Activated naive CD8-positive, alpha-beta T cell (primary cell): ENCODE results near the gene PARD3B.

Experiments used
- H3K27ac Mint-ChIP-seq: one replicate; pipeline ENCODE4 v1.8.0; 2021; ENCODE audit warnings: mixed read lengths
- H3K27me3 Mint-ChIP-seq: one replicate; pipeline ENCODE4 v1.8.0; 2021; ENCODE audit warnings: mixed read lengths
- H3K36me3 Mint-ChIP-seq: one replicate; pipeline ENCODE4 v1.8.0; 2021; ENCODE audit warnings: mixed read lengths
- H3K4me1 Mint-ChIP-seq: one replicate; pipeline ENCODE4 v1.8.0; 2021; ENCODE audit warnings: low read depth, mixed read lengths
- H3K4me3 Mint-ChIP-seq: one replicate; pipeline ENCODE4 v1.8.0; 2021; ENCODE audit warnings: mild to moderate bottlenecking, mixed read lengths
- H3K9me3 Mint-ChIP-seq: one replicate; pipeline ENCODE4 v1.8.0; 2021; ENCODE audit warnings: low read depth, mixed read lengths

PARD3B gene

GRCh38 chr2:204590063-204590462 lies 44.8 kb downstream of the PARD3B start:
- Mint-ChIP-seq H3K36me3 (no peaks in the 10 kb centered on the region), H3K27ac (no peak overlapping the region), H3K4me1 (no peaks in the 10 kb centered on the region), H3K4me3 (no peak overlapping the region), H3K27me3 (peaks cover 2% of the 10 kb centered on the region), H3K9me3 (peaks cover 10% of the 10 kb centered on the region)

GRCh38 chr2:204591225-204591624 lies 46.0 kb downstream of the PARD3B start:
- peaks cover 2% of the 10 kb centered on the region for H3K27me3 Mint-ChIP-seq
- peaks cover 10% of the 10 kb centered on the region for H3K9me3 Mint-ChIP-seq
- no peaks in the 10 kb centered on the region for H3K4me1 Mint-ChIP-seq
- no peak overlapping the region for H3K27ac Mint-ChIP-seq
- no peaks in the 10 kb centered on the region for H3K36me3 Mint-ChIP-seq
- H3K4me3 Mint-ChIP-seq: no peak overlapping the region

GRCh38 chr2:204604061-204604460 lies 58.8 kb downstream of the PARD3B start:
- H3K9me3 Mint-ChIP-seq: peaks cover 13% of the 10 kb centered on the region
- no peak overlapping the region for H3K27ac Mint-ChIP-seq
- H3K27me3 Mint-ChIP-seq: peaks cover 19% of the 10 kb centered on the region
- no peaks in the 10 kb centered on the region for H3K4me1 Mint-ChIP-seq
- H3K36me3 Mint-ChIP-seq: no peaks in the 10 kb centered on the region
- no peak overlapping the region for H3K4me3 Mint-ChIP-seq

- H3K9me3 Mint-ChIP-seq: no peaks in the 10 kb centered on the region
- H3K36me3 Mint-ChIP-seq: no peaks in the 10 kb centered on the region
- H3K4me1 Mint-ChIP-seq: no peaks in the 10 kb centered on the region
- no peak overlapping the region for H3K27ac Mint-ChIP-seq
- H3K27me3 Mint-ChIP-seq: peaks cover 8% of the 10 kb centered on the region
- no peak overlapping the region for H3K4me3 Mint-ChIP-seq
Measured at GRCh38 chr2:204608237-204608939, 63.1 kb downstream of the PARD3B start.

GRCh38 chr2:204611017-204611631 lies 65.8 kb downstream of the PARD3B start:
- no peak overlapping the region for H3K27ac Mint-ChIP-seq
- no peaks in the 10 kb centered on the region for H3K36me3 Mint-ChIP-seq
- H3K9me3 Mint-ChIP-seq: no peaks in the 10 kb centered on the region
- H3K27me3 Mint-ChIP-seq: peaks cover 7% of the 10 kb centered on the region
- H3K4me3 Mint-ChIP-seq: no peak overlapping the region
- no peaks in the 10 kb centered on the region for H3K4me1 Mint-ChIP-seq

GRCh38 chr2:204611764-204612163 lies 66.5 kb downstream of the PARD3B start:
- Mint-ChIP-seq H3K27ac (no peak overlapping the region), H3K9me3 (no peaks in the 10 kb centered on the region), H3K4me1 (no peaks in the 10 kb centered on the region), H3K36me3 (no peaks in the 10 kb centered on the region), H3K27me3 (peaks cover 7% of the 10 kb centered on the region), H3K4me3 (no peak overlapping the region)

GRCh38 chr2:204613635-204614034 lies 68.4 kb downstream of the PARD3B start:
- H3K27ac Mint-ChIP-seq: no peak overlapping the region
- H3K9me3 Mint-ChIP-seq: no peaks in the 10 kb centered on the region
- H3K27me3 Mint-ChIP-seq: peaks cover 4% of the 10 kb centered on the region
- no peaks in the 10 kb centered on the region for H3K4me1 Mint-ChIP-seq
- no peak overlapping the region for H3K4me3 Mint-ChIP-seq
- H3K36me3 Mint-ChIP-seq: no peaks in the 10 kb centered on the region

- no peaks in the 10 kb centered on the region for H3K4me1 Mint-ChIP-seq
- no peak overlapping the region for H3K27ac Mint-ChIP-seq
- H3K27me3 Mint-ChIP-seq: peaks cover 3% of the 10 kb centered on the region
- H3K36me3 Mint-ChIP-seq: no peaks in the 10 kb centered on the region
- no peaks in the 10 kb centered on the region for H3K9me3 Mint-ChIP-seq
- H3K4me3 Mint-ChIP-seq: no peak overlapping the region
Measured at GRCh38 chr2:204615456-204615855, 70.2 kb downstream of the PARD3B start.

GRCh38 chr2:204625135-204625534 lies 79.9 kb downstream of the PARD3B start:
- no peaks in the 10 kb centered on the region for H3K4me1 Mint-ChIP-seq
- no peak overlapping the region for H3K4me3 Mint-ChIP-seq
- H3K9me3 Mint-ChIP-seq: no peaks in the 10 kb centered on the region
- no peaks in the 10 kb centered on the region for H3K36me3 Mint-ChIP-seq
- no peak overlapping the region for H3K27ac Mint-ChIP-seq
- peaks cover 3% of the 10 kb centered on the region for H3K27me3 Mint-ChIP-seq

GRCh38 chr2:204628926-204629712 lies 83.8 kb downstream of the PARD3B start:
- H3K36me3 Mint-ChIP-seq: peaks cover 4% of the 10 kb centered on the region
- H3K27ac Mint-ChIP-seq: no peak overlapping the region
- H3K27me3 Mint-ChIP-seq: peaks cover 6% of the 10 kb centered on the region

GRCh38 chr2:204632410-204632809 lies 87.1 kb downstream of the PARD3B start:
- H3K27me3 Mint-ChIP-seq: peaks cover 4% of the 10 kb centered on the region
- peaks cover 4% of the 10 kb centered on the region for H3K36me3 Mint-ChIP-seq
- no peak overlapping the region for H3K4me3 Mint-ChIP-seq
- H3K4me1 Mint-ChIP-seq: no peaks in the 10 kb centered on the region
- no peak overlapping the region for H3K27ac Mint-ChIP-seq
- no peaks in the 10 kb centered on the region for H3K9me3 Mint-ChIP-seq

More at GRCh38 chr2:204628926-204629712, 83.8 kb downstream of the PARD3B start:
- H3K9me3 Mint-ChIP-seq: no peaks in the 10 kb centered on the region
- H3K4me3 Mint-ChIP-seq: no peak overlapping the region
- no peaks in the 10 kb centered on the region for H3K4me1 Mint-ChIP-seq

- Mint-ChIP-seq H3K4me1 (no peaks in the 10 kb centered on the region), H3K27me3 (peaks cover 4% of the 10 kb centered on the region), H3K27ac (no peak overlapping the region), H3K36me3 (peaks cover 4% of the 10 kb centered on the region), H3K9me3 (no peaks in the 10 kb centered on the region), H3K4me3 (no peak overlapping the region)
Measured at GRCh38 chr2:204634564-204634963, 89.3 kb downstream of the PARD3B start.

GRCh38 chr2:204635478-204635877 lies 90.2 kb downstream of the PARD3B start:
- H3K4me3 Mint-ChIP-seq: no peak overlapping the region
- peaks cover 4% of the 10 kb centered on the region for H3K36me3 Mint-ChIP-seq
- peaks cover 4% of the 10 kb centered on the region for H3K27me3 Mint-ChIP-seq
- no peaks in the 10 kb centered on the region for H3K4me1 Mint-ChIP-seq
- H3K27ac Mint-ChIP-seq: no peak overlapping the region
- no peaks in the 10 kb centered on the region for H3K9me3 Mint-ChIP-seq

- peaks cover 3% of the 10 kb centered on the region for H3K27me3 Mint-ChIP-seq
- H3K9me3 Mint-ChIP-seq: no peaks in the 10 kb centered on the region
- H3K27ac Mint-ChIP-seq: no peak overlapping the region
- H3K4me1 Mint-ChIP-seq: no peaks in the 10 kb centered on the region
- H3K4me3 Mint-ChIP-seq: no peak overlapping the region
- H3K36me3 Mint-ChIP-seq: peaks cover 4% of the 10 kb centered on the region
Measured at GRCh38 chr2:204638471-204639194, 93.4 kb downstream of the PARD3B start.

- Mint-ChIP-seq H3K4me1 (no peaks in the 10 kb centered on the region), H3K9me3 (no peaks in the 10 kb centered on the region), H3K27ac (no peak overlapping the region), H3K36me3 (peaks cover 4% of the 10 kb centered on the region), H3K27me3 (peaks cover 2% of the 10 kb centered on the region), H3K4me3 (no peak overlapping the region)
Measured at GRCh38 chr2:204643326-204643725, 98.1 kb downstream of the PARD3B start.
